Measurements from ENCODE around the gene TMEM107. TPM values are rescaled to one million over a fixed set of nuclear protein-coding genes. Genes with fewer than 3 reads are reported as not detected.
A peak's percentile ranks its signal among the peaks of the same experiment; 100 is the strongest.

Gene TMEM107
- total RNA-seq, 1 donor from 2014 or later: 14.6 TPM

- peaks cover 30% of the 10 kb centered on the region for H3K4me1 Mint-ChIP-seq (ENCODE audit: unreplicated experiment)
- peaks cover 4% of the 10 kb centered on the region for H3K36me3 Mint-ChIP-seq (ENCODE audit: low read depth, unreplicated experiment)
- peak overlapping the region; percentile 86 for H3K4me3 Mint-ChIP-seq (ENCODE audit: unreplicated experiment)
- peaks cover 27% of the 10 kb centered on the region for H3K27me3 Mint-ChIP-seq (ENCODE audit: unreplicated experiment)
- peak; percentile 95 for DNase-seq (ENCODE audit: low spot score)
- H3K9me3 Mint-ChIP-seq (ENCODE audit: unreplicated experiment): no peaks in the 10 kb centered on the region
- no peak for TF ChIP-seq CTCF (IDR thresholded peaks at IDR 0.05; ENCODE audit: unreplicated experiment)
- H3K27ac Mint-ChIP-seq (ENCODE audit: unreplicated experiment): peak overlapping the region; percentile 98
These were observed 22.1 kb downstream of the TMEM107 start for GRCh38 chr17:8153957-8154607.

GRCh38 chr17:8153525-8153956 lies 22.6 kb downstream of the TMEM107 start:
- Mint-ChIP-seq H3K36me3 (ENCODE audit: low read depth, unreplicated experiment) (peaks cover 5% of the 10 kb centered on the region), H3K27ac (ENCODE audit: unreplicated experiment) (peak overlapping the region; percentile 98), H3K9me3 (ENCODE audit: unreplicated experiment) (no peaks in the 10 kb centered on the region), H3K4me1 (ENCODE audit: unreplicated experiment) (peaks cover 29% of the 10 kb centered on the region), H3K27me3 (ENCODE audit: unreplicated experiment) (peaks cover 27% of the 10 kb centered on the region), H3K4me3 (ENCODE audit: unreplicated experiment) (peak overlapping the region; percentile 85)
- TF ChIP-seq CTCF (IDR thresholded peaks at IDR 0.05; ENCODE audit: unreplicated experiment): no peak
- DNase-seq (ENCODE audit: low spot score): no peak

- Mint-ChIP-seq H3K36me3 (ENCODE audit: low read depth, unreplicated experiment) (peaks cover 9% of the 10 kb centered on the region), H3K27ac (ENCODE audit: unreplicated experiment) (peak overlapping the region; percentile 98), H3K27me3 (ENCODE audit: unreplicated experiment) (peaks cover 27% of the 10 kb centered on the region), H3K4me1 (ENCODE audit: unreplicated experiment) (peaks cover 27% of the 10 kb centered on the region), H3K9me3 (ENCODE audit: unreplicated experiment) (no peaks in the 10 kb centered on the region), H3K4me3 (ENCODE audit: unreplicated experiment) (peak overlapping the region; percentile 85)
- no peak for DNase-seq (ENCODE audit: low spot score)
- no peak for TF ChIP-seq CTCF (IDR thresholded peaks at IDR 0.05; ENCODE audit: unreplicated experiment)
These were observed 23.1 kb downstream of the TMEM107 start for GRCh38 chr17:8153031-8153451.

- DNase-seq (ENCODE audit: low spot score): peak; percentile 91
These were observed 23.9 kb downstream of the TMEM107 start, which contains the start of gene PER1 for GRCh38 chr17:8152112-8152775. PER1 (minus strand) TSS chr17:8152404; CDS start chr17:8150706, 1,698 bp downstream.

More at GRCh38 chr17:8152112-8152775, 23.9 kb downstream of the TMEM107 start, which contains the start of gene PER1:
- H3K4me3 Mint-ChIP-seq (ENCODE audit: unreplicated experiment): peak within 1 kb of the TSS; percentile 97
- peaks cover 27% of the 10 kb centered on the region for H3K4me1 Mint-ChIP-seq (ENCODE audit: unreplicated experiment)
- H3K36me3 Mint-ChIP-seq (ENCODE audit: low read depth, unreplicated experiment): peaks cover 9% of the 10 kb centered on the region
- peak within 1 kb of the TSS; percentile 98 for H3K27ac Mint-ChIP-seq (ENCODE audit: unreplicated experiment)
- H3K27me3 Mint-ChIP-seq (ENCODE audit: unreplicated experiment): peaks cover 29% of the 10 kb centered on the region
- no peak for TF ChIP-seq CTCF (IDR thresholded peaks at IDR 0.05; ENCODE audit: unreplicated experiment)
- no peaks in the 10 kb centered on the region for H3K9me3 Mint-ChIP-seq (ENCODE audit: unreplicated experiment)
